NCI-H526 (cell line): ENCODE measurements around the gene ALDH16A1.

ENCODE experiments used
- DNase-seq, 2 experiments: peaks; one replicate each; lab custom pipeline; 2025; lab: John Stamatoyannopoulos, UW

ALDH16A1 gene

GRCh38 chr19:49514151-49514550 lies 61.1 kb downstream of the ALDH16A1 start:
- DNase-seq: peak in 1 of 2 experiments; percentile 54

- no peak for DNase-seq
These were observed 62.7 kb downstream of the ALDH16A1 start for GRCh38 chr19:49515767-49516166.

GRCh38 chr19:49518033-49518432 lies 65.0 kb downstream of the ALDH16A1 start:
- DNase-seq: no peak
